ENCODE results near the gene ACAD11.

DNA sequence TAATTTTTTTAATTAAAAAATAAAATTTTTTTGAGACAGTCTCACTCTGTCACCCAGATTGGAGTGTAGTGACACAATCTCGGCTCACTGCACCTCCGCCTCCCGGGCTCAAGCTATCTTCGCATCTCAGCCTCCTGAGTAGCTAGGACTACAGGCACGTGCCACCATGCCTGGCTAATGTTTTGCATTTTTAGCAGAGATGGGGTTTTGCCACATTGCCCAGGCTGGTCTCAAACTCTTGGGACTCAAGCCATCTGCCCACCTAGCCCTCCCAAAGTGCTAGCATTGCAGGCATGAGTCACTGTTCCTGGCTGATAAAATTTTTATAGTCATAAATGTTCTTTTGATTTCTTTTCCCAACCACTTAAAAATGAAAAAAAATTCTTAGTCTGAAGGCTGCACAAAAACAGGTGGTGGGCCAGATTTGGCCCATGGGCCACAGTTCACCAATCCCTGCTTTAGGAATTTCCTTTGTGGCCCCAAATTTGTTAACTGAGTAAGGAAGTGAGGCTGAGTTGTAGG, 9.7 kb upstream of the ACAD11 start:
- TF ChIP-seq, protein P1, sequence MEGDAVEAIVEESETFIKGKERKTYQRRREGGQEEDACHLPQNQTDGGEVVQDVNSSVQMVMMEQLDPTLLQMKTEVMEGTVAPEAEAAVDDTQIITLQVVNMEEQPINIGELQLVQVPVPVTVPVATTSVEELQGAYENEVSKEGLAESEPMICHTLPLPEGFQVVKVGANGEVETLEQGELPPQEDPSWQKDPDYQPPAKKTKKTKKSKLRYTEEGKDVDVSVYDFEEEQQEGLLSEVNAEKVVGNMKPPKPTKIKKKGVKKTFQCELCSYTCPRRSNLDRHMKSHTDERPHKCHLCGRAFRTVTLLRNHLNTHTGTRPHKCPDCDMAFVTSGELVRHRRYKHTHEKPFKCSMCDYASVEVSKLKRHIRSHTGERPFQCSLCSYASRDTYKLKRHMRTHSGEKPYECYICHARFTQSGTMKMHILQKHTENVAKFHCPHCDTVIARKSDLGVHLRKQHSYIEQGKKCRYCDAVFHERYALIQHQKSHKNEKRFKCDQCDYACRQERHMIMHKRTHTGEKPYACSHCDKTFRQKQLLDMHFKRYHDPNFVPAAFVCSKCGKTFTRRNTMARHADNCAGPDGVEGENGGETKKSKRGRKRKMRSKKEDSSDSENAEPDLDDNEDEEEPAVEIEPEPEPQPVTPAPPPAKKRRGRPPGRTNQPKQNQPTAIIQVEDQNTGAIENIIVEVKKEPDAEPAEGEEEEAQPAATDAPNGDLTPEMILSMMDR (IDR thresholded peaks at IDR 0.05), result no peak
- no peak for TF ChIP-seq POLR2A (IDR thresholded peaks at IDR 0.05)
- TF ChIP-seq POLR2AphosphoS5 (IDR thresholded peaks at IDR 0.05; ENCODE audit: insufficient read depth in 1 of 2, low read depth in 1 of 2), result no peak
